Neural cell (in vitro differentiated cells): ENCODE results near the gene EPB41L2.

Experiments used
- EP300 ChIP-seq: fragments of 450-650 bp; conservative IDR thresholded peaks from 2 replicates; pipeline ENCODE4 v1.6.1; 2014; ENCODE audit warnings: antibody characterized with exemption, mild to moderate bottlenecking, moderate library complexity; ENCODE audit not compliant: poor library complexity, severe bottlenecking
- EZH2 ChIP-seq: fragments of 200-600, 300-800 bp; shearing (Covaris generic), sonication (generic); IDR thresholded peaks from 2 replicates; pipeline ENCODE4 v1.6.1; 2014; ENCODE audit warnings: antibody characterized with exemption, low read length, borderline replicate concordance, mild to moderate bottlenecking; ENCODE audit not compliant: insufficient read depth, poor library complexity, severe bottlenecking
- SMC3 ChIP-seq: fragments of 450-650 bp; conservative IDR thresholded peaks from 2 replicates; pipeline ENCODE4 v1.6.1; 2014; ENCODE audit warnings: antibody characterized with exemption, mild to moderate bottlenecking, moderate library complexity; ENCODE audit not compliant: poor library complexity
- TF ChIP-seq, protein P1 (sequence below): fragments of 450-650 bp; IDR thresholded peaks from 2 replicates; pipeline ENCODE4 v1.5.1; 2014; ENCODE audit warnings: antibody characterized with exemption, mild to moderate bottlenecking, moderate library complexity; ENCODE audit not compliant: poor library complexity, severe bottlenecking

DNA sequence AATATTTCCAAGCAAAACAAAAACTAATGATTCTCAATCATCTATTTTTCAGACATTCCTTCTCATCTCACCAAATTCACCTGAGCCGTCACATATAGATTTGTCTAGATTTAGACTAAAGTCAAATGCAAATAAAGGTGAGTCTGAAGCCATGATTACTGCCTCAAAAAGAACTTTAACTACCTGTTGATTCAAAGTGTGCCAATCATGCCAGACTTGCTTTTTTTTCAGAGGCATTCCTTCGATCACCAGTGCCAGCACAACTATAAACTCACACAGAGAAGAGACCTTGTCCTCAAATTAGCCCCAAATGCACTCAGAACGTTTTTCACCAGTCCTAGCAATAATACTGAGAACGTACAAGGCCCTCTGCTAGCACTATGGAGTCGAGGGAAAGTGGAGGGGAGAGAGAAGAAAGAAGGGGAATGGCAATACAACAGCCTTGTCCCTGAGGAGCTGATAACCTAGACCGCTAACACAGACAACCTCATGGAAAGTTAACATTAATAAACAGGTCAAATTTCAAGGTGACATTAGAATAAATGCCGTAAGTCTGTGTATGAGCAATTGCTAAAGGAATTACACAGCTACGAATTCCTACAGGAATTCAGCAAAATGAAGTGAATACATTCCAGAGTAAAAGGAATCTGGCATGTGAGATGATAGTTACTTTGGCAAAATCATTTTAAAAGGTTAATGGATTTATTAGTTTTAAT lies 60.9 kb downstream of the EPB41L2 start:
- TF ChIP-seq SMC3: no peak
- TF ChIP-seq, protein P1, sequence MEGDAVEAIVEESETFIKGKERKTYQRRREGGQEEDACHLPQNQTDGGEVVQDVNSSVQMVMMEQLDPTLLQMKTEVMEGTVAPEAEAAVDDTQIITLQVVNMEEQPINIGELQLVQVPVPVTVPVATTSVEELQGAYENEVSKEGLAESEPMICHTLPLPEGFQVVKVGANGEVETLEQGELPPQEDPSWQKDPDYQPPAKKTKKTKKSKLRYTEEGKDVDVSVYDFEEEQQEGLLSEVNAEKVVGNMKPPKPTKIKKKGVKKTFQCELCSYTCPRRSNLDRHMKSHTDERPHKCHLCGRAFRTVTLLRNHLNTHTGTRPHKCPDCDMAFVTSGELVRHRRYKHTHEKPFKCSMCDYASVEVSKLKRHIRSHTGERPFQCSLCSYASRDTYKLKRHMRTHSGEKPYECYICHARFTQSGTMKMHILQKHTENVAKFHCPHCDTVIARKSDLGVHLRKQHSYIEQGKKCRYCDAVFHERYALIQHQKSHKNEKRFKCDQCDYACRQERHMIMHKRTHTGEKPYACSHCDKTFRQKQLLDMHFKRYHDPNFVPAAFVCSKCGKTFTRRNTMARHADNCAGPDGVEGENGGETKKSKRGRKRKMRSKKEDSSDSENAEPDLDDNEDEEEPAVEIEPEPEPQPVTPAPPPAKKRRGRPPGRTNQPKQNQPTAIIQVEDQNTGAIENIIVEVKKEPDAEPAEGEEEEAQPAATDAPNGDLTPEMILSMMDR: no peak
- no peak for TF ChIP-seq EP300
- no peak for TF ChIP-seq EZH2
